ENCODE data around the gene KRTAP29-1. TPM values are rescaled to one million over a fixed set of nuclear protein-coding genes. Genes with fewer than 3 reads are reported as not detected.

The KRTAP29-1 gene
- total RNA-seq, 1 experiment from 2014 or later, result not detected

DNA sequence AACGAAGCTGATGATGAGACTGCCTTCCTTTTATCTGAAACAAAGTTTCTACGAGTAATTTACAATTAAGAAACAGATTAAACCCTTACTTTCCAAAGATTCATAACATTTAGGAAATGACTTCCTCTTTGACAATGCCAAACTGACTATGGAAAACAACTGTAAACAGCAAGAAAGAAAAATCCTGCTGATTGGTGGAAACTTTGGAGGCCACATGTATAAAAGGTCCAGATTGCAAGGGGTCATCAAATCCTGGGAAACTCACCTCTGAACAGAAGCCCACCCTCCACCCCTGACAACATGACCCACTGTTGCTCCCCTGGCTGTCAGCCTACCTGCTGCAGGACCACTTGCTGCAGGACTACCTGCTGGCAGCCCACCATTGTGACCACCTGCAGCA is 37.6 kb downstream of the KRTAP29-1 start, which contains the start of gene KRTAP9-6:
Gene KRTAP9-6, plus strand, starts transcription at position 301 of the 400 bp plus-strand sequence. Its CDS starts 0 bp downstream, at position 301.
- Histone ChIP-seq H2BK15ac (ENCODE audit: low read depth, low read length) (no peak within 1 kb of the TSS), H2BK12ac (ENCODE audit: insufficient read length, low read depth, low read length) (no peak within 1 kb of the TSS), H3K27ac (ENCODE audit: insufficient read length, low read depth, low read length) (no peak within 1 kb of the TSS), H3K4me1 (ENCODE audit: insufficient read depth, low read length) (no peaks in the 10 kb centered on the region), H3K18ac (ENCODE audit: insufficient read length, low read depth, low read length) (no peak within 1 kb of the TSS), H4K20me1 (ENCODE audit: control insufficient read depth, insufficient read depth, insufficient read length) (no peaks in the 10 kb centered on the region), H3K79me1 (ENCODE audit: insufficient read depth, low read depth, low read length, poor library complexity, severe bottlenecking) (no peaks in the 10 kb centered on the region), H3K23me2 (ENCODE audit: insufficient read length, low read depth, low read length, poor library complexity, severe bottlenecking) (no peaks in the 10 kb centered on the region), H3K79me2 (ENCODE audit: insufficient read depth, low read length) (no peaks in the 10 kb centered on the region), H2BK120ac (ENCODE audit: low read depth, low read length, poor library complexity, severe bottlenecking) (no peak within 1 kb of the TSS), H3K9me3 (ENCODE audit: control insufficient read depth, low read depth, low read length) (no peaks in the 10 kb centered on the region), H4K91ac (ENCODE audit: insufficient read length, low read depth, low read length) (no peak within 1 kb of the TSS), H2AFZ (ENCODE audit: low read length) (no peak within 1 kb of the TSS), H3K14ac (ENCODE audit: insufficient read depth, low read length) (no peak within 1 kb of the TSS), H3K56ac (ENCODE audit: insufficient read length, low read depth, low read length) (no peak within 1 kb of the TSS), H2AK5ac (ENCODE audit: insufficient read length, low read length) (no peak within 1 kb of the TSS), H3K4me2 (ENCODE audit: insufficient read depth, insufficient read length, low read length) (no peak within 1 kb of the TSS), H3K27me3 (ENCODE audit: insufficient read depth, low read length) (no peaks in the 10 kb centered on the region), H3K23ac (ENCODE audit: insufficient read length, low read depth, low read length) (no peak within 1 kb of the TSS), H4K5ac (ENCODE audit: insufficient read length, low read depth, low read length) (no peak within 1 kb of the TSS), H3K4ac (ENCODE audit: low read depth, low read length) (no peak within 1 kb of the TSS), H3T11ph (ENCODE audit: low read length) (no peak within 1 kb of the TSS), H3K9ac (ENCODE audit: extremely low read depth, insufficient read length, low read length) (no peak within 1 kb of the TSS), H4K8ac (replicated peaks; ENCODE audit: insufficient read length, low read depth, low read length) (no peak within 1 kb of the TSS), H2BK5ac (ENCODE audit: insufficient read length, low read length) (no peak within 1 kb of the TSS), H2BK20ac (ENCODE audit: low read depth, low read length, poor library complexity, severe bottlenecking) (no peak within 1 kb of the TSS)
- no peak within 1 kb of the TSS for H3K4me3 Mint-ChIP-seq
- DNase-seq, result no peak
- H3K27ac Mint-ChIP-seq, result no peak within 1 kb of the TSS
- no peaks in the 10 kb centered on the region for H3K9me3 Mint-ChIP-seq
- no peaks in the 10 kb centered on the region; a peak in 1 of 4 replicates for H3K4me1 Mint-ChIP-seq
- no CpG with 5 or more reads among the region's 2 CpGs for WGBS (ENCODE audit: extremely low coverage, insufficient read length, low lambda C conversion rate)
- H3K36me3 Mint-ChIP-seq (ENCODE audit: insufficient read depth in 1 of 3, low read depth in 3 of 3), result no peaks in the 10 kb centered on the region
- H3K27me3 Mint-ChIP-seq (ENCODE audit: low read depth), result peaks cover 8% of the 10 kb centered on the region
- TF ChIP-seq CTCF (conservative IDR thresholded peaks at IDR 0.05), result no peak
